Measurements from ENCODE around the gene CLDN22. TPM values are rescaled to one million over a fixed set of nuclear protein-coding genes. Genes with fewer than 3 reads are reported as not detected.
A peak's percentile ranks its signal among the peaks of the same experiment; 100 is the strongest.

The CLDN22 gene
- total and polyA plus RNA-seq, 9 of the 15 experiments (the other 6 are each of a cell fraction or from before 2014, with no cell fraction given) = 0.21 TPM; not detected in 8

GRCh38 chr4:183348706-183349659 lies 28.9 kb upstream of the CLDN22 start (continued):
- TF ChIP-seq ZNF740 (CRISPR knock-in tag; IDR thresholded peaks at IDR 0.05) (no peak), ZNF740 (tag; IDR thresholded peaks at IDR 0.05) (peak; percentile 36 to 100; a peak in 2 of 4 replicates), ZBTB17 (CRISPR knock-in tag; IDR thresholded peaks at IDR 0.05) (peak; percentile 98), NEUROD1 (IDR thresholded peaks at IDR 0.05; ENCODE audit: borderline replicate concordance, low read depth, low read length, partially characterized antibody) (no peak), POLR2AphosphoS5 (IDR thresholded peaks at IDR 0.05; ENCODE audit: control insufficient read depth, insufficient read depth, low read depth, low read length) (peak; percentile 65; the same call in 1 of the 2 replicates), ZNF507 (tag; conservative IDR thresholded peaks at IDR 0.05) (peak; percentile 91), FOS (IDR thresholded peaks at IDR 0.05; ENCODE audit: extremely low read depth, insufficient read length) (no peak), THRA (IDR thresholded peaks at IDR 0.05) (no peak), TFAM (CRISPR knock-in tag; conservative IDR thresholded peaks at IDR 0.05) (no peak), HSF4 (CRISPR knock-in tag; IDR thresholded peaks at IDR 0.05; ENCODE audit: borderline replicate concordance) (peak; percentile 81; the same call in 1 of the 2 replicates), ZBTB12 (CRISPR knock-in tag; IDR thresholded peaks at IDR 0.05) (peak; percentile 96), ZNF217 (CRISPR knock-in tag; IDR thresholded peaks at IDR 0.05) (no peak), RAD51 (IDR thresholded peaks at IDR 0.05; ENCODE audit: borderline replicate concordance, low read depth) (0 out of 2 replicates have a peak, but pooled peaks have one; percentile 7)
- TF ChIP-seq, protein P1, sequence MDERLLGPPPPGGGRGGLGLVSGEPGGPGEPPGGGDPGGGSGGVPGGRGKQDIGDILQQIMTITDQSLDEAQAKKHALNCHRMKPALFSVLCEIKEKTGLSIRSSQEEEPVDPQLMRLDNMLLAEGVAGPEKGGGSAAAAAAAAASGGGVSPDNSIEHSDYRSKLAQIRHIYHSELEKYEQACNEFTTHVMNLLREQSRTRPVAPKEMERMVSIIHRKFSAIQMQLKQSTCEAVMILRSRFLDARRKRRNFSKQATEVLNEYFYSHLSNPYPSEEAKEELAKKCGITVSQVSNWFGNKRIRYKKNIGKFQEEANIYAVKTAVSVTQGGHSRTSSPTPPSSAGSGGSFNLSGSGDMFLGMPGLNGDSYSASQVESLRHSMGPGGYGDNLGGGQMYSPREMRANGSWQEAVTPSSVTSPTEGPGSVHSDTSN (CRISPR knock-in tag; IDR thresholded peaks at IDR 0.05; ENCODE audit: low read depth) = no peak
- TF ChIP-seq, protein P1 (tag; conservative IDR thresholded peaks at IDR 0.05; ENCODE audit: low read depth) = peak; percentile 90
- TF ChIP-seq, protein P2, sequence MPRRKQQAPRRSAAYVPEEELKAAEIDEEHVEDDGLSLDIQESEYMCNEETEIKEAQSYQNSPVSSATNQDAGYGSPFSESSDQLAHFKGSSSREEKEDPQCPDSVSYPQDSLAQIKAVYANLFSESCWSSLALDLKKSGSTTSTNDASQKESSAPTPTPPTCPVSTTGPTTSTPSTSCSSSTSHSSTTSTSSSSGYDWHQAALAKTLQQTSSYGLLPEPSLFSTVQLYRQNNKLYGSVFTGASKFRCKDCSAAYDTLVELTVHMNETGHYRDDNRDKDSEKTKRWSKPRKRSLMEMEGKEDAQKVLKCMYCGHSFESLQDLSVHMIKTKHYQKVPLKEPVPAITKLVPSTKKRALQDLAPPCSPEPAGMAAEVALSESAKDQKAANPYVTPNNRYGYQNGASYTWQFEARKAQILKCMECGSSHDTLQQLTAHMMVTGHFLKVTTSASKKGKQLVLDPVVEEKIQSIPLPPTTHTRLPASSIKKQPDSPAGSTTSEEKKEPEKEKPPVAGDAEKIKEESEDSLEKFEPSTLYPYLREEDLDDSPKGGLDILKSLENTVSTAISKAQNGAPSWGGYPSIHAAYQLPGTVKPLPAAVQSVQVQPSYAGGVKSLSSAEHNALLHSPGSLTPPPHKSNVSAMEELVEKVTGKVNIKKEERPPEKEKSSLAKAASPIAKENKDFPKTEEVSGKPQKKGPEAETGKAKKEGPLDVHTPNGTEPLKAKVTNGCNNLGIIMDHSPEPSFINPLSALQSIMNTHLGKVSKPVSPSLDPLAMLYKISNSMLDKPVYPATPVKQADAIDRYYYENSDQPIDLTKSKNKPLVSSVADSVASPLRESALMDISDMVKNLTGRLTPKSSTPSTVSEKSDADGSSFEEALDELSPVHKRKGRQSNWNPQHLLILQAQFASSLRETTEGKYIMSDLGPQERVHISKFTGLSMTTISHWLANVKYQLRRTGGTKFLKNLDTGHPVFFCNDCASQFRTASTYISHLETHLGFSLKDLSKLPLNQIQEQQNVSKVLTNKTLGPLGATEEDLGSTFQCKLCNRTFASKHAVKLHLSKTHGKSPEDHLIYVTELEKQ (CRISPR knock-in tag; IDR thresholded peaks at IDR 0.05) = peak; percentile 98

Data from K562 (cell line).